Spleen (tissue), 13 donors: Measurements from ENCODE around the gene CTAG1A. TPM values are rescaled to one million over a fixed set of nuclear protein-coding genes. Genes with fewer than 3 reads are reported as not detected.
"Not testable (repeated sequence)": the region's sequence is repeated elsewhere in the genome, so short reads cannot be mapped to it uniquely, and the experiment has no call there.

Experiments
- DNase-seq: peaks from one replicate; pipeline ENCODE4 v3.0.0-alpha.2; 2020
- H3K27ac ChIP-seq, 8 donors: fragments of 200-600 bp; sonication (generic) in 7 of 8; 1 replicate in 4 of 8; 2 replicates in 4 of 8; pipeline versions ENCODE4 v1.5.0 to v1.8.0; 2016 to 2021; ENCODE audit warnings: inconsistent platforms in 4 of 8, mild to moderate bottlenecking in 4 of 8, moderate library complexity in 1 of 8
- H3K27me3 ChIP-seq, 7 donors: fragments of 200-600 bp; sonication (generic) in 6 of 7; replicated peaks in 1 of 7; 1 replicate in 4 of 7; 2 replicates in 3 of 7; pipeline versions ENCODE4 v1.5.0 to v1.8.0; 2016 to 2021; ENCODE audit warnings: inconsistent platforms in 3 of 7, mild to moderate bottlenecking in 1 of 7
- H3K36me3 ChIP-seq, 6 donors: fragments of 200-600 bp; sonication (generic) in 5 of 6; 1 replicate in 4 of 6; 2 replicates in 2 of 6; pipeline versions ENCODE4 v1.5.0 to v1.8.0; 2016 to 2021; ENCODE audit warnings: inconsistent platforms in 2 of 6
- H3K4me1 ChIP-seq, 6 donors: fragments of 200-600 bp; sonication (generic) in 5 of 6; 1 replicate in 3 of 6; 2 replicates in 3 of 6; pipeline versions ENCODE4 v1.5.0 to v1.8.0; 2016 to 2021; ENCODE audit warnings: inconsistent platforms in 3 of 6
- H3K4me3 ChIP-seq, 8 donors: fragments of 200-600 bp; sonication (generic) in 7 of 8; 1 replicate in 4 of 8; 2 replicates in 4 of 8; pipeline versions ENCODE4 v1.5.0 to v1.8.0; 2016 to 2021; ENCODE audit warnings: inconsistent platforms in 4 of 8, mild to moderate bottlenecking in 4 of 8, moderate library complexity in 2 of 8
- H3K9me3 ChIP-seq, 8 donors: fragments of 200-600 bp; sonication (generic) in 7 of 8; 1 replicate in 4 of 8; 2 replicates in 4 of 8; pipeline versions ENCODE4 v1.5.0 to v1.8.0; 2016 to 2021; ENCODE audit warnings: inconsistent platforms in 4 of 8
- CTCF ChIP-seq, 11 experiments: fragments of 200-600 bp in 7 of 11; fragments of 450-650 bp in 4 of 11; sonication (generic) in 4 of 11; IDR thresholded peaks in 8 of 11; conservative IDR thresholded peaks in 3 of 11; 1 replicate in 7 of 11; 2 replicates in 4 of 11; pipeline versions ENCODE4 v1.4.0 to v1.8.0; 2016 to 2021; ENCODE audit warnings: antibody characterized with exemption in 11 of 11, inconsistent platforms in 4 of 11, mild to moderate bottlenecking in 1 of 11
- POLR2A ChIP-seq, 3 donors: fragments of 450-650 bp; IDR thresholded peaks; one replicate each; pipeline ENCODE4 v1.5.1; 2017; ENCODE audit warnings: antibody characterized with exemption in 3 of 3, mild to moderate bottlenecking in 1 of 3
- POLR2AphosphoS5 ChIP-seq, 3 donors: sonication (generic); formaldehyde crosslinking; IDR thresholded peaks; one replicate each; pipeline ENCODE4 v1.5.1; 2017; ENCODE audit warnings: antibody characterized with exemption in 3 of 3
- WGBS, 5 donors: extraction: QIAGEN DNeasy Blood & Tissue Kit in 3 of 5; methylation state at CpG; one replicate each; pipeline versions ENCODE4 v1.1.5 to v1.1.7; 2013 to 2018; 5-methylcytosine and 5-hydroxymethylcytosine counted together
- intact Hi-C: fragments of 100-400 bp; cut with DNase I; formaldehyde crosslinking; loops from one replicate; pipeline ENCODE4 v1.15.0; 2023; ENCODE audit warnings: low total_unique reads
- long read RNA-seq, 2 donors: transcript quantifications; one replicate each; lab custom pipeline, GENCODE V29; 2026
- polyA plus RNA-seq, 3 donors: library from polyadenylated mRNA; stranded (reverse); fragments of 200-250 nt; gene quantifications; one replicate each; pipeline ENCODE4 v1.2.1, GENCODE V29; 2013
- total RNA-seq, 7 donors: library from RNA; depleted of rRNA in 3 of 7; stranded (reverse); fragments of >200 nt in 3 of 7; fragmentation: NEBNext Ultra II Directional in 4 of 7; extraction: Animal tissue kit (Norgen Biotek cat#: 25700) in 4 of 7; gene quantifications; one replicate each; pipeline versions ENCODE4 v1.1.0 to v1.2.1, GENCODE V29; 2016 to 2021
- donor health status: healthy with polysubstance abuse.
- donor health status: DM: no; HTN: no; CAD: no; lungs with moderate emphysema.
- donor health status: DM: no; HTN: no; CAD: no.
- donor health status: Bipolar disorder and iron deficiency.
- donor health status: healthy.
- donor health status: DM: no; HTN: no; CAD: no.
- donor health status: DM: yes; HTN: yes; CAD: no.

The CTAG1A gene
- not detected for total RNA-seq
- not detected for polyA plus RNA-seq
- long read RNA-seq, donor 1: 0 reads
- long read RNA-seq, donor 2: 0 reads

- no CpG with 5 or more reads among the region's 39 CpGs for WGBS, 5 donors
These were observed at the start of gene CTAG1A for GRCh38 chrX:154584585-154585183. Gene CTAG1A, plus strand, starts transcription at chrX:154585133. Its CDS starts 74 bp downstream, at chrX:154585207.

GRCh38 chrX:154535892-154536291 lies 49.0 kb upstream of the CTAG1A start:
- intact Hi-C loops: no loop called here
- DNase-seq: no peak
- H3K27ac ChIP-seq: peak overlapping the region in 1 of 8 donors; percentile 69
- whole genome bisulfite sequencing, 5 donors: 82 to 96% (median 93%) methylated on average over 4 to 9 of the region's 9 CpGs
- TF ChIP-seq POLR2AphosphoS5 (IDR thresholded peaks at IDR 0.05) (no peak), CTCF (IDR thresholded peaks at IDR 0.05 in 8 of 11, conservative IDR thresholded peaks at IDR 0.05 in 3 of 11) (no peak), POLR2A (IDR thresholded peaks at IDR 0.05) (no peak)
- no peak overlapping the region for H3K4me3 ChIP-seq
- no peaks in the 10 kb centered on the region for H3K9me3 ChIP-seq
- no peaks in the 10 kb centered on the region for H3K27me3 ChIP-seq
- H3K4me1 ChIP-seq: peaks cover 0 to 27% (median 7%) of the 10 kb centered on the region in 6 donors
- peaks cover 0 to 65% (median 21%) of the 10 kb centered on the region in 6 donors for H3K36me3 ChIP-seq

More at GRCh38 chrX:154584585-154585183, at the start of gene CTAG1A:
- H3K4me3 ChIP-seq, H3K27me3 ChIP-seq, H3K9me3 ChIP-seq, H3K36me3 ChIP-seq, DNase-seq, H3K27ac ChIP-seq, H3K4me1 ChIP-seq, intact Hi-C loops: not testable (repeated sequence)

GRCh38 chrX:154539077-154539476 lies 45.9 kb upstream of the CTAG1A start:
- 83 to 92% (median 89%) methylated on average over 8 of the region's 8 CpGs for WGBS, 5 donors
- Histone ChIP-seq H3K27ac (peak overlapping the region in 1 of 8 donors; percentile 16), H3K27me3 (no peaks in the 10 kb centered on the region), H3K4me1 (peaks cover 4 to 58% (median 30%) of the 10 kb centered on the region in 6 donors), H3K36me3 (peaks cover 0 to 38% (median 2%) of the 10 kb centered on the region in 6 donors), H3K9me3 (no peaks in the 10 kb centered on the region), H3K4me3 (no peak overlapping the region)
- intact Hi-C loops: no loop called here
- DNase-seq: no peak
- TF ChIP-seq POLR2AphosphoS5 (IDR thresholded peaks at IDR 0.05) (no peak), CTCF (IDR thresholded peaks at IDR 0.05 in 8 of 11, conservative IDR thresholded peaks at IDR 0.05 in 3 of 11) (no peak), POLR2A (IDR thresholded peaks at IDR 0.05) (no peak)

- H3K27ac ChIP-seq: peak overlapping the region in 3 of 8 donors; percentile 91 to 97 (median 94)
- intact Hi-C loops, H3K9me3 ChIP-seq, H3K27me3 ChIP-seq, DNase-seq, H3K4me3 ChIP-seq: not testable (repeated sequence)
- peaks cover 0 to 37% (median 0%) of the 10 kb centered on the region in 6 donors for H3K36me3 ChIP-seq
- 66 to 93% (median 72%) methylated on average over 7 of the region's 7 CpGs for WGBS, 5 donors
- H3K4me1 ChIP-seq: peaks cover 3 to 58% (median 33%) of the 10 kb centered on the region in 6 donors
These were observed 44.6 kb upstream of the CTAG1A start for GRCh38 chrX:154540365-154540764.

- 78 to 97% (median 90%) methylated on average over 4 to 19 of the region's 19 CpGs for WGBS, 5 donors
- Histone ChIP-seq H3K4me1 (peaks cover 3 to 62% (median 40%) of the 10 kb centered on the region in 6 donors), H3K27ac (peak overlapping the region in 6 of 8 donors; percentile 75 to 97 (median 88)), H3K27me3 (no peaks in the 10 kb centered on the region), H3K4me3 (peak overlapping the region in 1 of 8 donors; percentile 58), H3K36me3 (peaks cover 0 to 36% (median 0%) of the 10 kb centered on the region in 6 donors), H3K9me3 (no peaks in the 10 kb centered on the region)
- intact Hi-C loops: no loop called here
- DNase-seq: peak; percentile 77
- TF ChIP-seq POLR2AphosphoS5 (IDR thresholded peaks at IDR 0.05): no peak
- no peak for TF ChIP-seq POLR2A (IDR thresholded peaks at IDR 0.05)
- no peak for TF ChIP-seq CTCF (IDR thresholded peaks at IDR 0.05 in 8 of 11, conservative IDR thresholded peaks at IDR 0.05 in 3 of 11)
These were observed 43.9 kb upstream of the CTAG1A start for GRCh38 chrX:154540897-154541535.
